Measurements from ENCODE around the gene SH3BP2.

Gene SH3BP2

GRCh38 chr4:2856266-2856665, 63.4 kb downstream of the SH3BP2 start:
- no peak for DNase-seq (ENCODE audit: low spot score)

GRCh38 chr4:2857349-2857927, 64.6 kb downstream of the SH3BP2 start:
- DNase-seq (ENCODE audit: low spot score): no peak

DNA sequence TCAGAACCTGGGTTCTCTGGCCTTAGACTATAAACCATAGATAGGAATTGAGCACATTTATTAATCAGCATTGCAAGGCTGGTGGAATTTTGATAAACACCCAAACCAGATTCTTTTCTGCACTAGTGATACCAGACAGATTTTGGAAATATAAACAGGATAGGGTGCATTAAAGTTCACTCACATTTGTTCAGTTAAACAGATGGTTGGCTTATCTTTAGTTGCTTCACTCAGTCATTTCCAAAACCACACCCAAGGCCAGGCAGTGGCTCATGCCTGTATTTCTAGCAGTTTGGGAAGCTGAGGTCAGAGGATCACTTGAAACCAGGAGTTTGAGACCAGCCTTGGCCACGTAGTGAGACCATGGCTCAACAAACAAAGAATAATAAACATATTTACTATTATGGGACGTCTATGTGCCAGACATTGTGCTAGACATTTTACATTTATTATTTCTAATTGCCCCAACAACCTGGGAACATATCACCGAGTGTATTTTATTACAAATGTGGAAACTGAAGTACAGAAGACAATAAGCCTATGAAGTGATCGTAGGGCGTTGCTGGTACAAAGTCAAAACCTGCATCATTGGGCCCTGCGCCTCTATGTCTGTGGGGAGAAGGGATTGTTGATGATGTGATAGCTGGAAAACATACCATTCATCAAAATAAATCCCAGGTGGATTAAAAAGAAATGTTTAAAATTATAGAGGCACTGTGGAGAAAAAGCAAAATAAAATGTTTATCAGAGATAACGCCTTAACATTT, 65.7 kb downstream of the SH3BP2 start:
- DNase-seq (ENCODE audit: low spot score): peak; percentile 52

- no peak for DNase-seq (ENCODE audit: low spot score)
Measured at GRCh38 chr4:2859514-2859913, 66.6 kb downstream of the SH3BP2 start.

DNA sequence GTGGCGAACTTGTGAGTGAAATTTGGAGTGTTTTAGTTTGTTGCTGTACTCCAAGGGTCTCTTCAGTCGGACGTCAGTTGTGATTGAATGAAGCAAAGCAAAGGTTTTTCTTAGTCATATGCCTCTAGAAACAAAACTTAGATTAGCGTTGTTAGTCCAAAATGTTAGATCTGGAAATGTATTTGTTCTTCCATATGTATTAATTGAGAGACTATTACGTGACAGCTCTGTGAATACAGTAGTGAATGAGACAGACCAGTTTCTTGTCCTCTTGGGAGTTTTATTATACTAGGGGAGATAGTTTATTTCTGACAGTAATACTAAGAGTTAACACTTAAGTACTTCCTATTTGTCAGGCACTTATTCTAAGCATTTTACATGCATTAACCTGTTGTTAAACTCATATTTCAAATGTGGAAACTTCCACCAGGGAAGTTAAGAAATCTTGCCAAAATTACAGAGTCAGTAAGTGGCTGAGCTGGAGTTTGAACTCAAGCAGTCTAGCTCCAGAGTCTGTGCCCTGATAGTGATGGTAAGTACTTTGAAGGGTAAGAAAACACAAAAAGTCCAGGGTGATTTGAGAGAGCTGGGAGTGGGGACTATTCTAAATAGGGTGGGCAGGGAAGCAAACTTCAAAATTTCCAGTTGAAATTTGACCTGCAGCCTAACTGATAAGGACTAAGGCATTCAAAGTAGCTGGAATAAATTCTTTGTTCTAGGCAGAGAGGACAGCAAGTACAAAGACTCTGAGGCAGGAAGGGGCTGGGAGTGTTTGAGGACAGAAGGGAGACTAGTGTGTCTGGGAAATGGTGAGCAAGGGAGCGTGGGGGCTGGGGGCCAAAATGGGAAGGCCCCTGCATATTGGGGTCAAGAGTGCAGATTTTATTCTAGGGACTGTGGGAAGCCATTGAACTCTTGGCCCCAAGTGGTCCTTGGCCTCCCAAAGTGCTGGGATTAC, 67.8 kb downstream of the SH3BP2 start:
- no peak for DNase-seq (ENCODE audit: low spot score)

- DNase-seq (ENCODE audit: low spot score): no peak
Measured at GRCh38 chr4:2861631-2862436, 68.9 kb downstream of the SH3BP2 start.

- DNase-seq (ENCODE audit: low spot score): no peak
Measured at GRCh38 chr4:2862528-2862927, 69.6 kb downstream of the SH3BP2 start.

GRCh38 chr4:2863649-2864048, 70.8 kb downstream of the SH3BP2 start:
- no peak for DNase-seq (ENCODE audit: low spot score)

GRCh38 chr4:2865196-2865780, 72.4 kb downstream of the SH3BP2 start:
- no peak for DNase-seq (ENCODE audit: low spot score)

DNA sequence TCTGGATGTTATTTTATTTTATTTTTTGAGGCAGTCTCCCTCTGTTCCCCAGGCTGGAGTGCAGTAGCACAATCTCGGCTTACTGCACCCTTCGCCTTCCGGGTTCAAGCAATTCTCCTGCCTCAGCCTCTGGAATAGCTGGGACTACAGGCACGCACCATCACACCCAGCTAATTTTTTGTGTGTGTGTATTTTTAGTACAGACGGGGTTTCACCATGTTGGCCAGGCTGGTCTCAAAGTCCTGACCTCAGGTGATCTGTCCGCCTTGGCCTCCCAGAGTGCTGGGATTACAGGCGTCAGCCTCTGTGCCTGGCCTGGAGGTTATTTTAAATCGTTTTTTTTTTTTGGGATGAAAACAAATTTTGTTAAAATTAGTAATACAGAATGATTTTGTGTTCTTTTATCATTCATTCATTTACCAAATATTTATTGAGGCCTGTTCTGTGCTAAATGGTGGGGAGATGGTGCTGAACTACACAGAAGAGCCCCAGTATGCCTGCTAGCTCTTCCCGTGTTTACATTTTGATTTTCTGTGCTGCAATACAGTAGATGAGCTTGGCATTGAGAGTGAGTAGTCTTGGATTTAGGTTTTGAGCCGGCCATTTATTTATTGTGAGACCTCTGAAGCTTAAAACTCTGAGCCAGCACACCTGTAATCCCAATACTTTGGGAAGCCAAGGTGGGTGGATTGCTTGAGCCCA, 73.4 kb downstream of the SH3BP2 start:
- no peak for DNase-seq (ENCODE audit: low spot score)

DNA sequence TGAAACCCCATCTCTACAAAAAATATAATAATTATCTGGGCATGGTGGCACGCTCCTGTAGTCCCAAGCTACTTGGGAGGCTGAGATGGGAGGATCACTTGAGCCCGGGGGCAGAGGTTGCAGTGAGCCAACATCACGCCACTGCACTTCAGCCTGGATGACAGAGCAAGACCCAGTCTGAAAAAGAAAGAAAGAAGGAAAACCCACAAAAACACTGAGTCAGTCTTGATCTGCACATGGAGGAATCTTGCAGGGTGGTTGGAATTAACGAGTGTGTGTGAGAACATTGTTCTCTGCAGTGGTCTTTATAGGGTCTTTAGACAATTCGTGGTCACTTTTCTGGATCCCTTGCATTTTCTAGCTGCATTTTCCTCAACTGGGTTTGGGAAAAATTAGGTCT, 74.0 kb downstream of the SH3BP2 start:
- no peak for DNase-seq (ENCODE audit: low spot score)

GRCh38 chr4:2867758-2868491, 75.0 kb downstream of the SH3BP2 start:
- DNase-seq (ENCODE audit: low spot score): peak; percentile 32

DNA sequence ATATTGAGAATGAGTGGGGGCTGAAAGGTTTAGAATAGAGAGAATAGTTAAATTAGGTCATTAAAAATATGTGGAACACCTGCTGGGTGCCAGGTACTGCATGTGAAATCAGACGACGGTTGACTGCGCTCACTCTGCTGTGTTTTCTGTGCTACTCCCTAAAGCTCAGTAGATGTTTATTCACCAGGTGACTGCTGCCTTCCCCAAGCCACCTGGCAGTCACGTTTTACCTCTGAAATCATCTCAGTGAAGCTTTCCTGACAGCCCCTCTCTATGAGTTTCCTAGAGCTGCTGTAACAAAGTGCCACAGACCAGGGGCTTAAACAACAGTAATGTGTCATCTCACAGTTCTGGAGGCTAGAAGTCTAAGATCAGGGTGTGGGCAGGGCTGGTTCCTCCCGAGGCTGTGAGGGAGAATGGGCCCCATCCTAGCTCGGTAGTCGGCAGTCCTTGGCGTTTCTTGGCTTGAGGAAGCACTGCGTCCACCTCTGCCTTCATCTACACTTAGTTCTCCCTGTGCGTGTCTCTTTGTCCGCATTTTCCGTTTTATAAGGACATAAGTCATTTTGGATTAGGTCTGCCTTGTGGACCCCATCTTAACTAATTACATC, 76.1 kb downstream of the SH3BP2 start:
- no peak for DNase-seq (ENCODE audit: low spot score)

GRCh38 chr4:2869659-2870058, 76.8 kb downstream of the SH3BP2 start:
- DNase-seq (ENCODE audit: low spot score): no peak

DNA sequence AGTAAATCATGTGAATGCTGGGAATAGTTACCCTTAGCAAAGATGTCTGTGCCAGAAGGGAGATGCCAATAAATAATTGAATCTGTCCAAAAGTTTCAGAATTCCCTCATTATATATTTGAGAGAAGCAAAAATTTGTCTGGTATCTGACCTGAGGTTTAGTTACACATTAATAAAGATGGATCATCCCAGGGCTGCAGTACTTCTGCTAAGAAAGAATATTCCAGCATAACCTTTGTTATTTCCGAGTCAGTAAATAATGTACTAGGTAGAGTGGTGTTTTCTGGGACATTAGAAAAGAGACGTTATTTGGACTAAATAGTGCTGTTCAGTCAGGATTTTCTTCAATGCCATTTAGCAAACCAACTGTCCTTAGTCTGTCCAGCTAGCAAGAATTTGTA, 77.2 kb downstream of the SH3BP2 start:
- no peak for DNase-seq (ENCODE audit: low spot score)

- DNase-seq (ENCODE audit: low spot score): no peak
Measured at GRCh38 chr4:2871466-2871865, 78.6 kb downstream of the SH3BP2 start.

DNA sequence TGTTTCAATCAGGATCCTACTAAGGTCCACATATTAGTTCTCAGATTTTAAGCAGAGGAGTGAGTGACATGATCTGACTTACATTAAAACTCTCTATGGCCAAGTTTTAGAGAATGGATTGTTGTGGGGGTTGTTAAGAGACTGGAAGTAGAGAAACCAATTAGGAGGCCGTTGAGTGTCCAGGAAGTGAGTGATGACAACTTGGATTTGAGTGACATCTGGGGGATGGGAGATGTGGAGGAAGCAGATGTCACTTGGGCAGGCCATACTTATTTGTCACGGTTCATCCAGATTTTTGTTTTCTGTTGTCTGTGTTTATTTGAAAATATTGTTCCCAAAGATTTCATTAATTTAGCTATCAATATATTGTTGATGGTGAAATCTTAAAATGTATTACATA, 79.0 kb downstream of the SH3BP2 start:
- no peak for DNase-seq (ENCODE audit: low spot score)

GRCh38 chr4:2873329-2873728, 80.4 kb downstream of the SH3BP2 start:
- DNase-seq (ENCODE audit: low spot score): no peak

DNA sequence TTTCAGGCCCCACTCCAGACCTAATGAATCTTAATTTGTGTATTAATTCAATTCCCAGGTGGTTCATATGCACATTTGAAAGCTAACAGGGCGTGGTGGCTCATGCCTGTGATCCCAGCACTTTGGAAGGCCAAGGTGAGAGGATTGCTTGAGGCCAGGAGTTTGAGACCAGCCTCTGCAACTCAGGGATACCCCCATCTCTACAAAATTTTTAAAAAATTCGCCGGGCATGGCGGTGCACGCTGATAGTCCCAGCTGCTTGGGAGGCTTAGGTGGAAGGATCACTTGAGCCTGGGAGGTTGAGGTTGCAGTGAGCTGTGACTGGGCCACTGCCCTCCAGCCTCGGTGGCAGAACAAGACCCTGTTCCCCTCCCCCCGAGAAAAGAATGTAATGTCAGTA, 82.0 kb downstream of the SH3BP2 start:
- DNase-seq (ENCODE audit: low spot score): no peak

- DNase-seq (ENCODE audit: low spot score): no peak
Measured at GRCh38 chr4:2875556-2875955, 82.7 kb downstream of the SH3BP2 start.

Measured in hematopoietic multipotent progenitor cell treated with erythropoietin and hydrocortisone succinate and interleukin-3 and kit ligand, for 15 days (in vitro differentiated cells).